Karpas-422 (cell line): ENCODE data around the gene TM7SF2. TPM values are rescaled to one million over a fixed set of nuclear protein-coding genes. Genes with fewer than 3 reads are reported as not detected.
"Not testable (repeated sequence)": the region's sequence is repeated elsewhere in the genome, so short reads cannot be mapped to it uniquely, and the experiment has no call there.

Experiments used
- DNase-seq: peaks from one replicate; pipeline ENCODE4 v3.0.0-alpha.2; 2015
- H2AFZ ChIP-seq: fragments of 200-600 bp; sonication (generic); 2 replicates; pipeline ENCODE4 v1.6.1; 2014; ENCODE audit warnings: antibody characterized with exemption, low read length, mixed read lengths
- H3K27ac ChIP-seq: fragments of 200-600 bp; sonication (generic); 2 replicates; pipeline ENCODE4 v1.5.1; 2014; ENCODE audit warnings: mild to moderate bottlenecking, low read length, moderate library complexity
- H3K27me3 ChIP-seq: fragments of 200-600 bp; sonication (generic); 2 replicates; pipeline ENCODE4 v1.6.1; 2014; ENCODE audit warnings: low read length, mixed read lengths
- H3K36me3 ChIP-seq: fragments of 200-600 bp; sonication (generic); 2 replicates; pipeline ENCODE4 v1.6.1; 2014; ENCODE audit warnings: low read length, mixed read lengths; ENCODE audit not compliant: insufficient read depth
- H3K4me1 ChIP-seq: fragments of 200-600 bp; sonication (generic); 2 replicates; pipeline ENCODE4 v1.6.1; 2014; ENCODE audit warnings: mild to moderate bottlenecking, low read length, mixed read lengths
- H3K4me2 ChIP-seq: fragments of 200-600 bp; sonication (generic); 2 replicates; pipeline ENCODE4 v1.6.1; 2014; ENCODE audit warnings: low read length, low read depth, mild to moderate bottlenecking; ENCODE audit not compliant: poor library complexity, severe bottlenecking
- H3K4me3 ChIP-seq: fragments of 200-600 bp; sonication (generic); 2 replicates; pipeline ENCODE4 v1.5.1; 2014; ENCODE audit warnings: mild to moderate bottlenecking, antibody characterized with exemption, low read length, mixed read lengths
- H3K79me2 ChIP-seq: fragments of 200-600 bp; sonication (generic); 2 replicates; pipeline ENCODE4 v1.6.1; 2014; ENCODE audit warnings: mild to moderate bottlenecking, low read length, mixed read lengths
- H3K9ac ChIP-seq: fragments of 200-600 bp; sonication (generic); 2 replicates; pipeline ENCODE4 v1.6.0; 2014; ENCODE audit warnings: low read length
- H3K9me2 ChIP-seq: fragments of 200-600 bp; sonication (generic), shearing (Covaris generic); replicated peaks from 2 replicates; pipeline ENCODE4 v1.6.0; 2014; ENCODE audit warnings: mild to moderate bottlenecking, low read length, moderate library complexity; ENCODE audit not compliant: insufficient read depth
- H3K9me3 ChIP-seq: fragments of 300-700, 200-600 bp; sonication (generic); 2 replicates; pipeline ENCODE4 v1.6.1; 2014; ENCODE audit warnings: low read length, mixed read lengths
- H4K20me1 ChIP-seq: fragments of 200-600 bp; sonication (generic); 2 replicates; pipeline ENCODE4 v1.6.1; 2014; ENCODE audit warnings: mild to moderate bottlenecking, antibody characterized with exemption, low read length, low read depth; ENCODE audit not compliant: insufficient read depth
- total RNA-seq: library from RNA; depleted of rRNA; stranded (reverse); fragments of >200 nt; shearing (Covaris generic); gene quantifications from 2 replicates; pipeline ENCODE4 v1.2.3, GENCODE V29; 2014; ENCODE audit warnings: low replicate concordance

The TM7SF2 gene
- total RNA-seq, 1 experiment from 2014 or later: 160 TPM

DNA sequence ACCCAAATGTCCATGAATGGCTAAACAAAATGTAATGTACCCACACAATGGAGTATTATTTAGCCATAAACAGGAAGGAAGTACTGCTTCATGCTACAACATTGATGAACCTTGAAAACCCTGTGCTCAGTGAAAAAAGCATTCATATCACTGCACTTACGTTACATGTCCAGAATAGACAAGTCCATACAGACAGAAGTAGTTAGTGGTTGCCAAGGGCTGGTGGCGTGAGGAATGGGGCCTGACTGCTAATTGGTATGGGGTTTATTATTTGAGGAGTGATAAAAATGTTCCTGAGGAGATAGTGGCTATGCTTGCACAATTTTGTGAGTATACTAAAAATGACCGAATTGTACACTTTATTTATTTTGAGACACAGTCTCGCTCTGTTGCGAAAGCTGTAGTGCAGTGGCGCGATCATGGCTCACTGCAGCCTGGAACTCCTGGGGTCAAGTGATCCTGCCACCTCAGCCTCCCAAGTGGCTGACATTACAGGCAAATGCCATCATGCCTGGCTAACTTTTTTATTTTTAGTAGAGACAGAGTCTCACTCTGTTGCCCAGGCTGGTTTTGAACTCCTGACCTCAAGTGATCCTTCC lies 30.3 kb downstream of the TM7SF2 start:
- Histone ChIP-seq H3K9me3 (no peaks in the 10 kb centered on the region), H2AFZ (no peak overlapping the region), H3K9me2 (no peaks in the 10 kb centered on the region), H3K9ac (no peak overlapping the region), H3K36me3 (no peaks in the 10 kb centered on the region), H4K20me1 (no peaks in the 10 kb centered on the region), H3K4me3 (peak overlapping the region; percentile 16; the same call in 1 of the 2 replicates), H3K4me2 (peak overlapping the region; percentile 44), H3K79me2 (no peaks in the 10 kb centered on the region), H3K4me1 (peaks cover 57% of the 10 kb centered on the region), H3K27me3 (no peaks in the 10 kb centered on the region), H3K27ac (peak overlapping the region; percentile 66)
- DNase-seq: peak; percentile 89

- no peak overlapping the region for H2AFZ ChIP-seq
- no peak overlapping the region for H3K4me3 ChIP-seq
- H3K9me2 ChIP-seq: no peaks in the 10 kb centered on the region
- DNase-seq: no peak
- no peak overlapping the region for H3K4me2 ChIP-seq
- H3K27me3 ChIP-seq: no peaks in the 10 kb centered on the region
- no peaks in the 10 kb centered on the region for H3K79me2 ChIP-seq
- no peaks in the 10 kb centered on the region for H3K36me3 ChIP-seq
- H3K9me3 ChIP-seq: no peaks in the 10 kb centered on the region
- H4K20me1 ChIP-seq: no peaks in the 10 kb centered on the region
- no peak overlapping the region for H3K27ac ChIP-seq
- peaks cover 36% of the 10 kb centered on the region for H3K4me1 ChIP-seq
- H3K9ac ChIP-seq: no peak overlapping the region
Measured at GRCh38 chr11:65147352-65148075, 35.8 kb downstream of the TM7SF2 start.

DNA sequence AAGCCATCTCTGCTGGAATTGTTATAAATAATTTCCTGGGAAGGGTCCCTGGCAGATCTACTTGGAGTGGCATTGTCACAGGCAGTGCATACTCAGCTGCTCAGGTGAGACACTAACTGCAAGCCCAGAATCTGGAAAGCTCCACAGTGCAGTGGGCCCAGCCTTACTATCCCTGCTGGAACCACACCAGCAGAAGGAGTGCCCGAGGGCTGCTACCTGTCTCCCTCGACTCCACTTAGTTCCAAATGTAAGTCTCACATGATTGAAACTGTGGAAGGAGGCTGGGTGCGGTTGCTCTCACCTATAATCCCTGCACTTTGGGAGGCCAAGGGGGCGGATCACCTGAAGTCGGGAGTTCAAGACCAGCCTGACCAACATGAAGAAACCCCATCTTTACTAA lies 37.0 kb downstream of the TM7SF2 start:
- Histone ChIP-seq H3K9me3 (no peaks in the 10 kb centered on the region), H3K36me3 (no peaks in the 10 kb centered on the region), H3K4me3 (no peak overlapping the region), H3K9me2 (no peaks in the 10 kb centered on the region), H2AFZ (no peak overlapping the region), H3K4me2 (no peak overlapping the region), H3K79me2 (no peaks in the 10 kb centered on the region), H3K9ac (no peak overlapping the region), H3K27ac (no peak overlapping the region), H4K20me1 (no peaks in the 10 kb centered on the region), H3K4me1 (peaks cover 30% of the 10 kb centered on the region), H3K27me3 (no peaks in the 10 kb centered on the region)
- DNase-seq: no peak

- not testable (repeated sequence) for H3K4me2 ChIP-seq, H3K27me3 ChIP-seq, H3K9me3 ChIP-seq, H3K79me2 ChIP-seq, H3K4me3 ChIP-seq, H4K20me1 ChIP-seq, H3K9me2 ChIP-seq, H2AFZ ChIP-seq, H3K9ac ChIP-seq, H3K27ac ChIP-seq, DNase-seq, H3K36me3 ChIP-seq
- H3K4me1 ChIP-seq: peaks cover 23% of the 10 kb centered on the region
Measured at GRCh38 chr11:65150131-65150508, 38.4 kb downstream of the TM7SF2 start.

DNA sequence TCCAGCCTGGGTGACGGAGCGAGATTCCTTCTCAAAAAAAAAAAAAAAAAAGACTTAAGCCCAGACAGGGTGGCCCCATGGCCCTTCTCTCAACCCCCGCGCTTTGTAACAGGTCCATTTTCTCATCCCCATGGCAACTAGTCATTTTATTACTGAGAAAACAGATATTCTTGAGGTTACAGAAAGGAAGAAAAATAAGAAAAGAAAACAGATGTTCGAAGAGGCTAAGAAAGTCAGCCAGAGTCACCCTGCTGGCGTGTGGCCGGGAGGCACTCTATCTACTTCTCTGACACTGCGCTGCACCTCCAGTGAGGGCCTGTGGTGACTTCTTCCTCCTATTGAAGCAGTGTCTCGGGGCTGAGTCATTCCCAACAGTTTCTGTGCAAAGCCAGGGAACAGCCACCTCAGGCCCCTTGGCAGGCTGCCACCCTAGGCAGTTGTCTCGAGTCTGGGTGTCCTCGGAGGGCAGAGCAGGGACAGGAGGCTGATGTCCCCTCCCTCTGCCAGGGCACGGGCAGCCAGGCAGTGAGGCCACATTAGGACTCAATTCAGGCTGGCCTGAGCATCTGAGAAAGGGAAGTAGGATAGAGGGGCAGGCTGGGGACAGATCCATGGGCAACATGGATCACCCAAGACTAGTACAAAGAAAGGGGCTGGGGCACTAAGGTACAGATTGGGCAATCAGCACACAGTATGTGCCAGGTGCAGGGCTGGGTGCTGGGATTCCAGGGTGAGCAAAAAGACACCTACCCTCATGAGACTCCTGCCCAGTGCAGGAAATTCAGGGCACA lies 39.0 kb downstream of the TM7SF2 start:
- no peak for DNase-seq
- Histone ChIP-seq H3K36me3 (no peaks in the 10 kb centered on the region), H3K4me2 (no peak overlapping the region), H3K79me2 (no peaks in the 10 kb centered on the region), H3K9ac (no peak overlapping the region), H3K27me3 (no peaks in the 10 kb centered on the region), H3K9me2 (no peaks in the 10 kb centered on the region), H3K9me3 (no peaks in the 10 kb centered on the region), H4K20me1 (no peaks in the 10 kb centered on the region), H3K27ac (no peak overlapping the region), H3K4me3 (no peak overlapping the region), H2AFZ (no peak overlapping the region), H3K4me1 (peaks cover 17% of the 10 kb centered on the region)

- Histone ChIP-seq H3K4me3 (no peak overlapping the region), H3K36me3 (no peaks in the 10 kb centered on the region), H3K4me1 (peaks cover 10% of the 10 kb centered on the region), H3K9me2 (no peaks in the 10 kb centered on the region), H2AFZ (no peak overlapping the region), H3K9me3 (no peaks in the 10 kb centered on the region), H3K27me3 (no peaks in the 10 kb centered on the region), H4K20me1 (no peaks in the 10 kb centered on the region), H3K9ac (no peak overlapping the region), H3K27ac (no peak overlapping the region), H3K79me2 (no peaks in the 10 kb centered on the region), H3K4me2 (no peak overlapping the region)
- no peak for DNase-seq
Measured at GRCh38 chr11:65151331-65151899, 39.7 kb downstream of the TM7SF2 start.

- DNase-seq: no peak
- H3K4me2 ChIP-seq: peak overlapping the region; percentile 42
- H3K27me3 ChIP-seq: no peaks in the 10 kb centered on the region
- H3K9ac ChIP-seq: no peak overlapping the region
- peaks cover 3% of the 10 kb centered on the region for H3K4me1 ChIP-seq
- no peaks in the 10 kb centered on the region for H3K79me2 ChIP-seq
- H3K4me3 ChIP-seq: no peak overlapping the region
- H3K9me2 ChIP-seq: no peaks in the 10 kb centered on the region
- no peaks in the 10 kb centered on the region for H3K36me3 ChIP-seq
- no peak overlapping the region for H3K27ac ChIP-seq
- no peaks in the 10 kb centered on the region for H4K20me1 ChIP-seq
- H3K9me3 ChIP-seq: no peaks in the 10 kb centered on the region
- H2AFZ ChIP-seq: no peak overlapping the region
Measured at GRCh38 chr11:65152122-65152521, 40.5 kb downstream of the TM7SF2 start.

DNA sequence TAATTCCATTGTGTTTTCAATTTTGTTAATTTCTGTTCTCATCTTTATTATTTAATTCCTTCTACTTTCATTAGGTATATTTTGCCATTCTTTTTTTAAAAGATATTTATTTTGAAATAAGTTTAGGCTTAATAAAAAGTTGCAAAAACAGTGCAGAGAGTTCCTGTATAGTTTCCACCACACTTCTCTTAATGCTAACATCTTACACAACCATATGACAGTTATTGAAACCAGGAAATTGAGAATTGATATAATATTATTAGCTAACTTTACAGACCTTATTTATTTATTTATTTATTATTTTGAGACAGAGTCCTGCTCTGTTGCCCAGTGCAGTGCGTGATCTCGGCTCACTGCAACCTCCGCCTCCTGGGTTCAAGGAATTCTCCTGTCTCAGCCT lies 44.6 kb downstream of the TM7SF2 start:
- Histone ChIP-seq H3K9ac (no peak overlapping the region), H2AFZ (no peak overlapping the region), H3K9me2 (no peaks in the 10 kb centered on the region), H3K4me2 (no peak overlapping the region), H3K4me1 (peaks cover 10% of the 10 kb centered on the region), H3K36me3 (no peaks in the 10 kb centered on the region), H3K79me2 (no peaks in the 10 kb centered on the region), H3K9me3 (no peaks in the 10 kb centered on the region), H3K27me3 (no peaks in the 10 kb centered on the region), H4K20me1 (no peaks in the 10 kb centered on the region), H3K27ac (no peak overlapping the region), H3K4me3 (no peak overlapping the region)
- DNase-seq: no peak
